Stimulated activated CD8-positive, alpha-beta memory T cell treated with anti-CD3 and anti-CD28 coated beads, Interleukin-4, amount 100 ng/mL, for 24 hours (primary cell): Measurements from ENCODE around the gene ABHD16B.
"Not testable (repeated sequence)": the region's sequence is repeated elsewhere in the genome, so short reads cannot be mapped to it uniquely, and the experiment has no call there.

Experiments
- DNase-seq: peaks from one replicate; pipeline ENCODE4 v3.0.0-alpha.2; 2020; ENCODE audit warnings: low read depth

Gene ABHD16B

DNA sequence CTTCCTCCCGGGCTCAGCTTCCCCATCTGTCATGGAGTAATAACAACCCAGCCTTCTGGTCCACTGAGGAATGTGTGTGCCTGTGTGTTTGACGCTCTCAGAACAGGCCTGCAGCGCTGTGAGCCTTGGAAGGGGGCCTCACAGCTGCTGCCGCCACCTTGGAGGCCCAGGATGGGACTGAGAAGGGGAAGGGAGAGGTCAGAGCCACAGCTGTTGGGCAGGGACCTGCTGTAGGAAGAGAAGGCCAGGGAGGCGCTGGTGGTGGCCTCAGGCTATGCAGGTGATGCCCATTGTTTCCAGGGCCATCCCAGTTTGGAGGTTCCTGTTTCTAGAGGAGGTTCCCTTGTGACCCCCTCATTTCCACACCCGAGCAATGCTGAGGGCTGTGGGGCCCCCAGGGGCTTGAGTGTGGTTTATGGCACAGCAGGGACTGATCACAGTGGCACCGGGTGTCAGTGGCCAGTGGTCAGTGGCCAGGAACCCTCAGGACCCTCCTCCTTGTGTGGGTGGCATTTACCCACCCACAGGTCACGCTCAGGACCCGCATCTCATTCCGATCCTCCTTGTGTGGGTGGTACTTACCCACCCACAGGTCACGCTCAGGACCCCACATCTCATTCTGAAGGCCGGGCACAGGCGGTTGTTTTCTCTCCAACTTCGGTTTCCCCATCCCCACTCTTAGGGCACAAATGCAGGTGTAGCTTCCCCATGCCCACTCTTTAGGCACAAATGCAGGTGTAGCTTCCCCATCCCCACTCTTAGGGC, 17.8 kb downstream of the ABHD16B start:
- DNase-seq, result no peak

DNA sequence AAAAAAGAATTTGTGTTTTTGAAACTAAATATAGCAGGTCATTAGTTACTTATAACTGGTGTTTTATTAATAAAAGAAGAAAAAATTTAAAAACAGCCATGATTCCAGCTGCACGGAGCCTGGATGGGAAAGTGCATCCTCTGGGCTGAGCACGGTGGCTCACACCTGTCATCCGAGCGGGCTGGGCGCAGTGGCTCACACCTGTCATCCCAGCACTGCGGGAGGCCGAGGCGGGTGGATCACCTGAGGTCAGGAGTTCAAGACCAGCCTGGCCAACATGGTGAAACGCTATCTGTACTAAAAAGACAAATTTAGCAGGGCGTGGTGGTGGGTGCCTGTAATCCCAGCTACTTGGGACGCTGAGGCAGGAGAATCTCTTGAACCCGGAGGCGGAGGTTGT, 19.6 kb downstream of the ABHD16B start:
- not testable (repeated sequence) for DNase-seq

DNA sequence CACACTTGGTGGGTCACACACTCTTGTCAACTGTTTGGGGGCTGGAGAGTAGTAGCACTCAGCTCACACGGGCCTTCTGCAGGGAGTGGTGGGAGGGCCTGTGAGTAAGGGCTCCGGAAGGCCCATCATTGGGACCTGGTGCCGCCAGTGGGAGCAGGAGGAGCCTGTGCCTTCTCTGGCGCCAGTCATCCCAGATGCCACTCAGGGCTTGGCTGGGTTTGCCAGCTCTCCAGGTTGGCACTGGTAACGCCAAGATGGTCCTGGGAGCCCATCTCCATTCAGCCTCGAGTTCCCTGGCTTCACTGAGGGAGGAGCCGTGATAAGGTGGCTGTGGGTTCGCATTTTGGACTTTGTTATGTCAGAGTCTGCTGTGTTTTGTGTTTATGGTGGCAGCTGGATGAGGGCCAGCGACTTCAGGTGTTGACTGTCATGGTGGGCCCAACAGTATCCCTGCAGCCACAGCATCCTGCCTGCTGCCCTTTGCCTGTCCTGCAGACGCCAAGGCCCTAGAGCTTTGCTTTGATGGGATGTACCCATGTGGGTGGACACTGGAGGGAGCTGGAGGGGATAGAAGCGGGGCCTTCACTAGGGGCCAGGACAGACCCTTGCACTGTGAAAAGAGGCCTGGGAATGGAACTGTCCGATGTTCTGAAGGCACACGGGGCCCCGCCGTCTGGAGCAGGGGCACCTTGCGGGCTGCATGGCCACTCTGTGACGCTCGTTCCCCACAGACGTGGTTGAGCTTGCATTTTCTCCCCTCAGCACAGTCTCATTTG, 20.3 kb downstream of the ABHD16B start:
- DNase-seq, result no peak

DNA sequence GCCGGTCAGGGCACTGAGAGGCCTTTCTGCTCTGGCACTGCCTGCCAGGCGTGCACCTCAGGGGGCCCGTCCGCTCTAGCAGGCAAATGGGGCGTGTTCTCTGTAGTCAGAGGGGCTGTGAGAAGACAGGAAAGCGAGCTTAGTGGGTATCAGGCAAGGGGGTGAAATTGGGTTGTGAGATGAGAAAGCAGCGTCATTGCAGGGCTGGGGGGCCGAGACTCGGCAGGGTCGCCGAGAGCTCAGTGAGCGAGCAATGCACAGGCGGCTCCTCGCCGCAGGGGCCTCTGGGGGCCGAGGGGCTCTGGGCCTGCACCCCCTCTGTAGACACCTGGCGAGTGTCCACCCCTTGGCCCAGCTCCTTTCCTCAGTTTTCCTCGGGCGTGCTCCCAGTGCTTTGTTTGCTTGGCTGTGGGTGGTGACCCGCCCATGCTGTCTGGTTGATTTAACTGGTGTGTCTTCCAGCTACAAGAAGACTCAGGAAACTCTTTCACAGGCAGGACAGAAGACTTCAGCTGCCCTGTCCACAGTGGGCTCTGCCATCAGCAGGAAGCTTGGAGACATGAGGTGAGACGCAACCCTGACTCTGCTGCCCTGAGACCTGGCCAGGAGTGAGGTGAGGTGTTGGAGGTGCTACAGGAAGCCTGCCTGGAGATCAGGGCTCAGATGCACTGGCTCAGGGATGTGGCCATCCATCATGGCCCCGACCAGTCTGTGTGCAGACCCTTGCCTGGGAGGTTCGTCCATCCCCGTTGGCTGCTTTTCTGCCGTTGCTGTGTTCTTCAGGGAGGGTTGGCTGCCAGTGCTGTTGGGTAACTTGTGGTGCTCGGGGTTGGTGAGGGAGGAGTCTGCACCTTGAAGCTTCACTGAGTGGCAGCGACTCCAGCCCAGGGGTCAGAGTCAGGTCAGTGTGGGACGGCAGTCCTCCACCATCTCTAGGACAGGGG, 21.2 kb downstream of the ABHD16B start:
- DNase-seq, result no peak

DNA sequence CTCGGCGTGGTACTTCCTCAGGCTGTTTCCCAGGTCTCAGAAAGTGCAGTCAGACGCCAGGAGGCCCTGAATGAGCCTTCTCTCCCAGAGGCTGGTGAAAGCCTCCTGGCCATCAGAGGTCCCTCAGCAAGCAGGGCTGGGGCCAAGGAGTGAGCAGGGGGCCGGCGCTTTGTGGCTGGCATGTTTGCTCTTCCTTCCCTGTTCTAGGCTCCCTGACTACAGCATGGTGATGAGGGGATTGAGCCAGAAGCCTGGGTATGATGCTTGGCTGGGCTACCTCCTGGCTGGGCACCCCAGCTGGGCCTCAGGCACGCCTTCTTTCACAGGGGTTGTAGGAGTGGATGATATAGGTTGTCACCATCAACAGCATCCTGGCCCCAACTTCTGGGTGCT, 21.9 kb downstream of the ABHD16B start:
- no peak for DNase-seq

DNA sequence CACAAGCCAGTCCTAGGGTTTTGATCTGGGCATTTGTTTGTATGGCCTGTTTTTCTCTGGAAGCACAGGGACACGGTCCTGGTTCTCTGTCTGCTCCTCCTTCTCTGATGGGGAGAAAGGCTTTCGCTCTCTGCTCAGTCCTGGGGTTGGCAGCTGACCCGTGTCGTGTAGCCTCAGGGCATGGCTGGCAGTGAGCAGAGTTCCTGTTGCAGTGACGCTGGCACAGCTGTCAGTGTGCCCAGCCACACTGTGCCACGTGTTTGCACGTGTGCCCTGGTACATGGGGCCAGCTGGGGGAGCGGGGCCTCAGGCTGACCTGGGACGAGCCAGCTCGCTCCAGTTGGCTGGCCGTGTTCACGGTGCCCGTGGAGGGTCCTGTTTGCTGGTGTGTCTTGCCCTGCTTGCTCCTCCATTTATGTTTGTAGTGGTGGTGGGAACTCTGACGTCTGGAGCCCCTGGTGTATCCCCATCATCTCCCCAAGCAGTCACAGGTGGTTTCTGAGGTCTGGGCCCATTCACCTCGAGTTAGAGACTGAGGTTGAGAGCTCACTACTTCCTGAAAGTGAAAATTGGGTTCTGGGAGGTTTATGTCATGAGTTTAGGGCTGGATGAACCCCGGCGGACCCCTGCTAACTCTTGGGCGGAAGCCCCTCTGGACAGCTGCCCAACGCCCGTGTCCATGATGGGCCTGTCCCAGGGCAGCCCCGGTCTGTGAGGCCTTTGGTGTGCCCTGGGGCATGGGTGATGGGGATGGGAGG, 23.4 kb downstream of the ABHD16B start:
- DNase-seq, result no peak

DNA sequence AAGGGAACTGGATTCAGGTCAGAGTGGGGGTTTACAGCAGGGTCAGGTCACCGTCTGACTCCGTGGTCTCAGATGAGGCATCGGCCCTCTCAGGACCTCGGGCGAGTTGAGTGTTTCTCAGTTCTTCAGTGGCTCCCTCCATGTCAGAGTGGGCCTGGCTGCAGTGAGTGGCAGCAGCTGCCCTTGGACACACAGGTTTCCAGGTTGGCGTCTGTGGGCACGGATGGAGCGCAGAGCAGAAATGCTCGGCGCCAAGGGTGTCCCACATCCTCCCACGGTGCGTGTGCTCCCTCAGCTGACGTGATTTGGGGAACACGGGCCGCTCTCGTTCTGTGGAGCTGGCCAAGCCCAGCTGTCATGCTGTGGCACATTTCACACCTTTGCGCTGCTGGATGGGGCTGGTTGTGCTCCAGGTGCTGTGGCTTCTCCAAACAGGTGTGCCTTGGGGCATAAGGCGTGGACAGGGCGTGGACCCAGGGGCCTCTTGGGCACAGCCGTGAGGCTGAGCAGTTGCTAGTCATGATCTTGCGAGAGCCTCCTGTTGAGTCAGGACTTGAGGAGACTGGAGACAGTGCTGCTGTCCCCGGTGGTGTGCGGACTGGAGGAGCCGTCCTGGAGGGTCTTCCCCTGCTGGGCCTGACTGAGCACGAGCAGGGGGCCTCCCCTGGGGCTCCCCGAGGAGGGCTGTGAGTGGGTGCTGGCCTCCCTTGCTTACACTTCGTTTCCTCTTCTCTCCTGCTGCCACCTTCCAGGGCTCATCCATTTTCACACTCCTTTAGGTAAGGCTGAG, 24.2 kb downstream of the ABHD16B start:
- no peak for DNase-seq

DNA sequence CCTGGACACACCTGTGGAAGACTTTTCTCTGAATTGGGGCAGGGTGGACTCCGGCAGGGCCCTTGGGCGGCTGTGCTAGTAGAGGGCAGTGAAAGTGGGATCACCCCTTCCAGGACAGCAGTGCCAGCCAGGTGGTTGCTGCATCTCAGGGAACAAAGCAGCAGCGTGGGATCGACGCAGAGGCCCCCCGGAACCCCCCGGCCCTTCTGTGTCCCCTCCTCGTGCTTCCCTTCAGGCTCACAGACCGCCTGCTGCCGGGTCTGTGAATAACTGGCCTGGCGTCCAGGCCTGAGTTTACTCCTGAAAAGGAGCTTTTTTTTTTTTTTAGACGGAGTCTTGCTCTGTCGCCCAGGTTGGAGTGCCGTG, 24.7 kb downstream of the ABHD16B start:
- DNase-seq, result no peak

DNA sequence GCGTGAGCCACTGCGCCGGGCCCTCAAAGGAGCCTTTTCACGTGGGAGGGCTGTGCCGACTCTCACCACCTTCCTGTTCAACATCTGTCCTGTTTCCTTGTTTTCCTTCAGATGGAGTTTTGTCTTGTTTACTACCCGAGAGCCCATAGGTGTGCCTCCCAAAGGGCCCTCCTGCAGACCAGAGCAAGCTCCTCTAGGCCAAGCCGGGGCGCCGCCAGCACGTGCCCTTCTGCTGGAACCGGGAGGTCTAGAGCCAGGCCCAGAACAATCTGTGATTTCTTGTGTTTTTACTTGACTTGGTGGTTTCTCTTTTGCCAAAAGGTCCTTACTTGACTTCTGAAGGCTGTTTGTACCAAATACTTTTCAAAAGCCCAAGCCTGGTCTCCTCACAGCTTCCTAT, 25.6 kb downstream of the ABHD16B start:
- no peak for DNase-seq

DNA sequence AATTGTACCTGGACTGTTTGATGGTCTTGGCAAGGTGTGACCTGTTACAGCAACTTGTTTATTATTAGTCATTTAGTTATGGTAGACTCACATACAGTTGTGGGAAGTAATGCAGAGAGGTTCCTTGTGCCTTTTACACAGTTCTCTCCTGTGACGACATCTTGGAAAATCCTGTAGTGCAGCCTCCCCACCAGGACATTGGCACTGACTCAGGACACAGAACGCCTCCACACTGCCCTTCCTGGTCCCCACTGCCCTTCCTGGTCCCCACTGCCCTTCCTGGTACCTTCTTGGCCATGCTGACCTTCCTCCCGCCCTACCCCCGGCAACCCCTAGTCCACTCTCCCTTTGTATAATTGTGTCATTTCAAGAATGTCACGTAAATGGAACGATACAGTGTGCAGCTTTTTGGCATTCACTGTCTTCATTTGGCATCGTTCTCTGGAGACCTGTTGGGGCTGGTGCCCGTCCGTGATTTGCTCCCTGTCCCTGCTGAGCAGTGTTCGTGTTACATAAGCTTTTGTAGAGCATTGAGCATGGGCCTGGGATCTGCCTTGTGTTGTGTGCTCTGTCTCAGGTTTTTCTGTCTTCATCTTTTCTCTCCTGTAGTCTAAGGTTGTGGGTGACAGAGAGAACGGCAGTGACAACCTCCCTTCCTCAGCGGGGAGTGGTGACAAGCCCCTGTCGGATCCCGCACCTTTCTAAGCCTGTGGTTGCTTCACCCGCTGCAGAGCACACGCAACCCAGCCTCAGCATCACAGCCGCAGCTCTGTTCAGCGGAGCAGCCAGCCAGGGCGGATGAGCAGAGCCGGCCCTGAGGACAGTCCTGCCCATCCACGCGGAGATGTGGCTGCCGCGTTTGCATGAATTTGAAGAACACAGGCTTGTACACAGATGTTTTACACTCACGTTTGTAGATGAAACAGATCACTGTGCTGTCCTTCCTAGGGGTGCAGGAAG, 28.2 kb downstream of the ABHD16B start:
- no peak for DNase-seq

DNA sequence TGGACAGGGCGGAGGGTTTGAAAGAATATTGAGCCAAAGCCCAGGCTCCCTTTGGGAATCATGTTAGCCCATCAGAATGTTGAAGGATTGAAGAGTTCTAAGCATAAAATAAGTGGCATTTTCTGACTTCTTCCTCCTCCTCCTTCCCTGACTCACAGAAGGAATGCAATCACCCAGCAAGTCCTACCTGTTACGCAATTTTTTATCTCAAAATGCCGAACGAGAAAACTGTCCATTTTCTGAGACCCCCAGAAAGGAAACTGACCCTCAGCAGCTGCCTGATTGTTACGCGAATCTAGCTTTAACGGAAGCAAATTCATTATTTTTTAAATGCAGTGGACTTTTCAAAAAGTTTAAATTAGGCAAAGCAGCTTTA, 28.9 kb downstream of the ABHD16B start:
- DNase-seq, result no peak

DNA sequence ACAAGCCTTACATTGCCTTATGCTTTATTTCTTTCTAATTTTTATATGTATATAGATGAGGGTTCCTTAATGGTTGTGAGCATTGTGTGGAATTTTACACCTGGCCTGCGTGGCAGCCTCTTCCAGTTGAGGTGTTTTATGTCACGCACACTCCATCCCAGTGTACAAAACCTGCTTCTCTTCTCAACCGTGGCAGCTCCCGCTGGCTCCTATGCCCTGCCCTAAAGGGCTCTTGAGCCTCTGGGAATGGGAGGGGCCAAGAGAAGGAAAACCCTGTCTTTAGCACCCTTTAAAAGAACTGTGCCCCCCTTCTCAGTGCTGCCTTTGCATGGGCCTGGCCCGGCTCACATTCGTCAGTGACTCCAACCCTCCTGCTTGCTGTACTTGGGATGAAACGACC, 29.3 kb downstream of the ABHD16B start:
- no peak for DNase-seq

DNA sequence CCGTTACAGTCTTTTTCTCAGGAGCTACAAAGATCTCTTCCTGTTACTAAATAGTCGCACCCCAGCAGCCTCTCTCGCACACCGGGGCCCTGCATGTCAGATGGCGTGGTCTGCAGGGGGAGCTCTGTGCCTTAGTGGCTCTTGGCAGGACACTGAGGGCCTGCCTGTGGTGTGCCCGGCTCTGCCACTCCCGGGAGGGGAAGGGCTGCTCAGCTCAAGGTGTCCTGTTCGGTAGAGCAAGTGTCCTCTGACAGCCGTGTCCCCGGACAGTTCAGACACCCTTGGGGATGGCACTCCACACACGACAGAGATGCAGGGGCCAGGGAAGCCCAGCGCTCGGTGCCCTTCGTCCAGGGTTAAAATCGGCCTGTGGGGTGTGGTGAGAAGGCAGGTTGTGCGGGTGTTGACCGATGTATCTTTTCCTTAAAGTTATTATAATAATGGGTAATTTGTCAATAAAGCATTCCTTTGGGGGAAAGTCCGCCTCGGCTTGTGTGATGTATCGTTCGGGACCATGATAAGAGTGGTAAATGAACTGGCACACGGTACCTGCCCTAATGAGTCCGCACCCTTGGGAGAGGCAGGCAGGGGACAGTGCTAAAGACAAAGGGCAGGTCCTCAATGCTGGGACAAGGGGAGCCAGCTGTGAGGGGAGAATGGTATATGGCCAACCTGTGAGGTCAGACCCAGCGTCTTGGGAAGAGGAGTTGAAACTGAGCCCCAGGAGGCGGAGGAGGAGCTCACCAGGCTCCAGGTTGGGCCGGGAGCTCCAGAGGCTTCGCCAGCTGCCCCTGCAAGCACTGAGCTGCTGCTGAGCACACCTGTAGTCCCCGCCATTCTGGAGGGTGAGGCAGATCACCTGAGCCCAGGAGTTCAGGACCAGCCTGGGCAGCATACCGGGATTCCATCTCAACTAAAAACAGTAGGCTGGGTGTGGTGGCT, 30.0 kb downstream of the ABHD16B start:
- no peak for DNase-seq

DNA sequence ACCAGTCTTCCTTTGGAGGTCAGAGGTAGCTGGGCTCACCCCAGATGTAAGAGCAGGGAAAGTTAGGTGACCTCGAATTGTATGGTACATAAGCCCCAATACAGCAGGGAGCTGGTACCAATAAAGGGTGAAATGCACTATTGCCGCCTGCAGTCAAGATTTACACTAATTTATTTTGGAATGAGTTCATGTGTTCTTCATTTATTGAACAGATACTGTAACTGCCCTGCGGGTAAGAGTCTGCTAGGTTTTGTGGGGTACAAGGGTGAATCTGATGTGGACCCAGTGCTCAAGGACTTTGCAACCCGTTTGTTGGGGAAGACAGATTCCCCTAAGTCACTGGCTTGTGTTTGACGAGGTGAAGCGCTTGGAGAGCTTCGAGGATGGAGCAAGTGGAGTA, 31.1 kb downstream of the ABHD16B start:
- DNase-seq, result no peak

DNA sequence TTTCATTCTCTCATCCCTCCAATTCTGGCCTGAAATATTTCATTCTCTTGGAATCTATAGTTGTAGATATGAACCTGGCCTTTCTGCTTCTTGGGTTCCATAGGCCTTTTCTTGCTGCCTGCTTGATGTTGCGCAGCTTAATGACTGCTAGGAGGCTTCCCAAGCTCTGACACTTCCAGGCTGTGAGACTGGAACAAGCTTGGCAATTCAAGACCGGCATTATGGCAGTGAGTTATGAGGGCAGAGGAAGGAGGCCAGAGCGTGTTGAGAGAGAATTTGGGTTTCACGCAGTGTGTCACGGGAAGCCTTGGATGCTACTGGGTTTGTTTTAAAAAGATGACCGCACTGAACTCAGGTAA, 32.7 kb downstream of the ABHD16B start:
- DNase-seq, result no peak

DNA sequence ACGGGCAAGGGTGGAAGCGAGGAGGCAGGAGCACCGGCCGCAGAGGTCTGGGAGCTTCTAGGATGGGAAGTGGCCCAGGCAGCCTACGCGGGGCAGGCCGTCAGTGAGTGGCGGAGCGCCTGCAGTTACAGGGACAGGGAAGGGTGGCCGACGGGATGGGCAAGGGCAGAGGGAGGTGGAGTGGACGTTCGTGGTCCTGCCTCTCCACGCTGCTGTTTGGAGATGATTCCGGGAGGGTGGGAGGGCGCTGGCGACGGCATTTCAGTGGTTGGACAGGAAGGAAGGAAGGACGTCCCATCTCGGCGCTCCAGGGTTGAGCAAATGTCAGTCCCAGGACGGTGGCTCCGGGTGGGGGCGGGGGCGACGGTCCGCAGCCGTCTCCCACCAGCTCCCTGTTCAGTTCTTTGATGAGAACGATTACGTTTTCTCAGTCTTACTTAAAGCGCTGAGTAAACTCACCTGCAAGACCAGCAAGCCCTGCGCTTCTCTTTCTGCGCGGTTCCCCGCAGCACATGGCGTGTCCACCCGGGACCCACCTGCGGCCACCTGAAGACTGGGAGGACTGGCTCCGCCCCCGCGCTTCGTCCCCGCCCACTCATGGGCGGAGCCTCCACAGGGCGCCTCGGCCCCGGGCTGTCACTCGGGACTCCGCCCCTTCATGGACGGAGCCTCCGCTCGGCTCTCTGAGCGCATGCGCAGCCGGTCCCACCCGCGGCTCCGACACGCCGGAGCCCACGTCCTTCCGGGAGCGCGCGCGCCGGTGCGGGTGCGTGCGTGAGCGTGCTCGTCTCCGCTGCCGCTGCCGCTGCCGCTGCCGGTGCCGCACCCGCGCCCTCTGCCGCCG, 33.3 kb downstream of the ABHD16B start, which contains the start of gene DNAJC5:
TSS of gene DNAJC5 (plus strand) at position 769 of the 844 bp plus-strand sequence. CDS start 33,220 bp downstream, outside the sequence.
- peak; percentile 94 for DNase-seq

DNA sequence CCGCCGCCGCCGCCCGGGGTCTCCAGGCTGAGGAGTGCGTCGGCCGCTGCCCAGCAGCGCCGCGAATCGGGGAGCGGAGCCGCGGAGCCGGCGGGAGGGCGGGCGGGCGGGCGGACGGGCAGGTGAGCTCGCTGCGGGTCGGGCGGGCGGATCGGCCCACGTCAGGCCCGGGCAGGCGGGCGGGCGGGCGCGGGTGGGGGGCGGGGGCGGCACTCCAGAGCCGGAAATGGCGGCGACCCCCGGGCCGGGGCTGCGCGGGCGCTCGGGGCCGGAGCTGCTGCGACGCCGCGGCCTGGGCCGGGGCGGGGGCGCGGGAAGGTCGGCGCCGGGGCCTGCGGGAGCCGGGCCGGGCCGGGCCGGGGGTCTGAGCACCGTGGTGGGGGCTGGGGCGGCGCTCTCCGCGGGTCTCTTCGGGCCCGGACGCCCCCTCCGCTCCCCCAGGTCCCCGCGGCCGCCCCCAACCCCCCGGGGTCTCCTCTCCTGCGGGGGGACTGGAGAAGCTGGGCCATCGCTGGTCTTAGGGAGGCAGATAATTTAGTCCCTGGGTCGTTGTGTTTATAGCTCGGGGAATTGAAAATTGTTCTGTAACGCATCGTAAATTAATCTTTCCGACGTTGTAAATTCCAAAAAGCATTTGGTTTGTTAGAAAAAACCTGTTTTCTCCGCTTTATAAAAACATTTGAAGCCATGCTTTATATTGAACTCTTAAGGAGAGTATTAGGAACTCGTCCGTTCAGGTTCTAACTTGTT, 34.1 kb downstream of the ABHD16B start:
- DNase-seq, result no peak
